HCEC 1CT (cell line): ENCODE data around the gene KIF23.
A peak's percentile ranks its signal among the peaks of the same experiment; 100 is the strongest.
"Not testable (repeated sequence)": the region's sequence is repeated elsewhere in the genome, so short reads cannot be mapped to it uniquely, and the experiment has no call there.

ENCODE experiments used
- DNase-seq: peaks from one replicate; pipeline ENCODE4 v3.0.0-alpha.2; 2017

The KIF23 gene

GRCh38 chr15:69413822-69414700 lies at the start of gene KIF23:
Gene KIF23, plus strand, starts transcription at chr15:69414349. Its CDS starts 117 bp downstream, at chr15:69414466.
- peak; percentile 92 for DNase-seq

- no peak for DNase-seq
Measured at GRCh38 chr15:69367236-69367635, 46.9 kb upstream of the KIF23 start.

- DNase-seq: no peak
Measured at GRCh38 chr15:69369631-69370030, 44.5 kb upstream of the KIF23 start.

GRCh38 chr15:69373406-69373805 lies 40.7 kb upstream of the KIF23 start:
- DNase-seq: no peak

GRCh38 chr15:69375151-69375790 lies 38.9 kb upstream of the KIF23 start:
- DNase-seq: no peak

- no peak for DNase-seq
Measured at GRCh38 chr15:69377216-69377970, 36.8 kb upstream of the KIF23 start.

- no peak for DNase-seq
Measured at GRCh38 chr15:69380100-69380725, 33.9 kb upstream of the KIF23 start.

- DNase-seq: no peak
Measured at GRCh38 chr15:69380726-69381105, 33.4 kb upstream of the KIF23 start.

- DNase-seq: not testable (repeated sequence)
Measured at GRCh38 chr15:69382176-69382575, 32.0 kb upstream of the KIF23 start.

- DNase-seq: not testable (repeated sequence)
Measured at GRCh38 chr15:69384066-69384465, 30.1 kb upstream of the KIF23 start.

GRCh38 chr15:69384626-69385598 lies 29.2 kb upstream of the KIF23 start:
- no peak for DNase-seq

- no peak for DNase-seq
Measured at GRCh38 chr15:69385831-69386230, 28.3 kb upstream of the KIF23 start.

GRCh38 chr15:69386284-69386683 lies 27.9 kb upstream of the KIF23 start:
- DNase-seq: no peak

- DNase-seq: no peak
Measured at GRCh38 chr15:69388260-69388705, 25.9 kb upstream of the KIF23 start.

- no peak for DNase-seq
Measured at GRCh38 chr15:69389426-69389825, 24.7 kb upstream of the KIF23 start.

- DNase-seq: peak; percentile 79
Measured at GRCh38 chr15:69390575-69390974, 23.6 kb upstream of the KIF23 start.

- no peak for DNase-seq
Measured at GRCh38 chr15:69391046-69391757, 22.9 kb upstream of the KIF23 start.

- no peak for DNase-seq
Measured at GRCh38 chr15:69392352-69392751, 21.8 kb upstream of the KIF23 start.

GRCh38 chr15:69393831-69394491 lies 20.2 kb upstream of the KIF23 start:
- no peak for DNase-seq

- DNase-seq: peak; percentile 51
Measured at GRCh38 chr15:69394556-69395282, 19.4 kb upstream of the KIF23 start.
